GM21528 (cell line): ENCODE measurements around the gene RNU1-1.
"Not testable (repeated sequence)": the region's sequence is repeated elsewhere in the genome, so short reads cannot be mapped to it uniquely, and the experiment has no call there.

ENCODE experiments used
- ATAC-seq: cut with Tn5 transposase; IDR thresholded peaks from one replicate; pipeline ENCODE4 v1.9.1; 2021; ENCODE audit warnings: mild to moderate bottlenecking, moderate library complexity; ENCODE audit not compliant: unreplicated experiment, low FRiP score

RNU1-1 gene

GRCh38 chr1:16514107-16515055 is at the start of gene RNU1-1:
Gene RNU1-1, minus strand, starts transcription at chr1:16514285.
- not testable (repeated sequence) for ATAC-seq

- not testable (repeated sequence) for ATAC-seq
Observed at GRCh38 chr1:16561035-16561434, 47.0 kb upstream of the RNU1-1 start.

- not testable (repeated sequence) for ATAC-seq
Observed at GRCh38 chr1:16560498-16560897, 46.4 kb upstream of the RNU1-1 start.

GRCh38 chr1:16559688-16560087 is 45.6 kb upstream of the RNU1-1 start:
- ATAC-seq = not testable (repeated sequence)

- ATAC-seq = not testable (repeated sequence)
Observed at GRCh38 chr1:16557034-16557433, 42.9 kb upstream of the RNU1-1 start.

- ATAC-seq = not testable (repeated sequence)
Observed at GRCh38 chr1:16553244-16553643, 39.2 kb upstream of the RNU1-1 start.

- ATAC-seq = not testable (repeated sequence)
Observed at GRCh38 chr1:16550212-16550918, 36.3 kb upstream of the RNU1-1 start.

GRCh38 chr1:16549545-16549944 is 35.5 kb upstream of the RNU1-1 start:
- ATAC-seq = not testable (repeated sequence)

GRCh38 chr1:16547502-16548241 is 33.6 kb upstream of the RNU1-1 start:
- ATAC-seq = not testable (repeated sequence)

GRCh38 chr1:16545682-16546095 is 31.6 kb upstream of the RNU1-1 start:
- not testable (repeated sequence) for ATAC-seq

- ATAC-seq = not testable (repeated sequence)
Observed at GRCh38 chr1:16540421-16540893, 26.4 kb upstream of the RNU1-1 start.

GRCh38 chr1:16537528-16537927 is 23.4 kb upstream of the RNU1-1 start:
- ATAC-seq = not testable (repeated sequence)

GRCh38 chr1:16536796-16537195 is 22.7 kb upstream of the RNU1-1 start:
- ATAC-seq = not testable (repeated sequence)

GRCh38 chr1:16535898-16536297 is 21.8 kb upstream of the RNU1-1 start:
- not testable (repeated sequence) for ATAC-seq

GRCh38 chr1:16535487-16535886 is 21.4 kb upstream of the RNU1-1 start:
- ATAC-seq = not testable (repeated sequence)

GRCh38 chr1:16534829-16535456 is 20.9 kb upstream of the RNU1-1 start:
- not testable (repeated sequence) for ATAC-seq

- ATAC-seq = not testable (repeated sequence)
Observed at GRCh38 chr1:16534239-16534828, 20.2 kb upstream of the RNU1-1 start.

GRCh38 chr1:16532235-16532991 is 18.3 kb upstream of the RNU1-1 start:
- ATAC-seq = not testable (repeated sequence)

GRCh38 chr1:16528338-16528737 is 14.3 kb upstream of the RNU1-1 start:
- not testable (repeated sequence) for ATAC-seq
